Measurements from ENCODE around the gene CASP1. TPM values are rescaled to one million over a fixed set of nuclear protein-coding genes. Genes with fewer than 3 reads are reported as not detected.
"Not testable (repeated sequence)": the region's sequence is repeated elsewhere in the genome, so short reads cannot be mapped to it uniquely, and the experiment has no call there.

Gene CASP1
- 100 to 1,000 TPM in 1 of 6 donors, 10 to 100 TPM in 5; 25.1 to 122 (median 41.7) TPM for total RNA-seq

DNA sequence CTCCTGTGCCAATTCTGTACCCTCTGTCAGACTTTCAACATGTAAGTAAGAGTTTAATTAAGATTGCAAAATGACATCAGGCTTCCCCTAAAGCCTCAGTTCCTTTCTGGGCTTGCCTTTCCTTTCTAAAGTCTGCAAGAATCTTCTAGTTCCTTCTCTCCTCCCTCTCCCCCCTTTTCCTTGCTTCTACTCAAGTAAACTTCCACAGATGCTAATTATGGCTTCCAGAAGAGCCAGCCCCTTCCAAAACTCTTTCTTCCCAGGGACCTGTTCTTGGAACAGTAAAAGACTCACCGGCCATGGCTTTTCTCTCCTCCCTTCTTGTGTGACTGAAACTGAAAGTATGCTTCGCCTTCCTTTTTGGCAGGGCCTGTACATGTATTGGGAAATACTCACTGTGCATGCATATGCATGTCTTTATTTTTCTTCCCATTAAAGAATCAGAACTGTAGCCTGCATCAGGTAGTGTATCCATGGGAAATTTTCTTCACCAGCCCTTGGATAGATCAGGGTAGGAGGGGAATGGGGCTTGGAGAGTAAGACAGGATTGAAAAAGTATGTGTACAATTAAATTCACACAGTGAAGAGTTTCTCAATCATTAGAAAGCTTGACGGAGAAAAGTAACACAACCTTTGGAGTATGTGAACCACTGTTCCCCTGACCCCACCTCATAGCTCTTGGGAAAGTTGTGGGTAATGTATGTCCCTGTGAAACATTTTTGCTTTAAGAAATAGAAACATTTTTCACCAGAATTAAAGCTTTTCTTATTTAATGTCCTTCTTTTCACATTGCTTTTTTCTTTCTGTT lies at the start of gene CASP1:
Gene CASP1 (minus strand): TSS at position 332 of the 808 bp plus-strand sequence. CDS start 31 bp downstream, at position 301.
- Histone ChIP-seq H3K9me3 (no peaks in the 10 kb centered on the region), H3K27me3 (no peaks in the 10 kb centered on the region), H3K27ac (peak within 1 kb of the TSS; percentile 74 to 89 (median 82)), H3K4me1 (peaks cover 18 to 33% (median 28%) of the 10 kb centered on the region in 4 donors), H3K36me3 (peaks cover 2 to 11% (median 10%) of the 10 kb centered on the region in 4 donors), H3K4me3 (peak within 1 kb of the TSS; percentile 18 to 58 (median 46))
- TF ChIP-seq, protein P1, sequence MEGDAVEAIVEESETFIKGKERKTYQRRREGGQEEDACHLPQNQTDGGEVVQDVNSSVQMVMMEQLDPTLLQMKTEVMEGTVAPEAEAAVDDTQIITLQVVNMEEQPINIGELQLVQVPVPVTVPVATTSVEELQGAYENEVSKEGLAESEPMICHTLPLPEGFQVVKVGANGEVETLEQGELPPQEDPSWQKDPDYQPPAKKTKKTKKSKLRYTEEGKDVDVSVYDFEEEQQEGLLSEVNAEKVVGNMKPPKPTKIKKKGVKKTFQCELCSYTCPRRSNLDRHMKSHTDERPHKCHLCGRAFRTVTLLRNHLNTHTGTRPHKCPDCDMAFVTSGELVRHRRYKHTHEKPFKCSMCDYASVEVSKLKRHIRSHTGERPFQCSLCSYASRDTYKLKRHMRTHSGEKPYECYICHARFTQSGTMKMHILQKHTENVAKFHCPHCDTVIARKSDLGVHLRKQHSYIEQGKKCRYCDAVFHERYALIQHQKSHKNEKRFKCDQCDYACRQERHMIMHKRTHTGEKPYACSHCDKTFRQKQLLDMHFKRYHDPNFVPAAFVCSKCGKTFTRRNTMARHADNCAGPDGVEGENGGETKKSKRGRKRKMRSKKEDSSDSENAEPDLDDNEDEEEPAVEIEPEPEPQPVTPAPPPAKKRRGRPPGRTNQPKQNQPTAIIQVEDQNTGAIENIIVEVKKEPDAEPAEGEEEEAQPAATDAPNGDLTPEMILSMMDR (IDR thresholded peaks at IDR 0.05), result no peak
- no peak for TF ChIP-seq EP300 (IDR thresholded peaks at IDR 0.05)
- TF ChIP-seq POLR2AphosphoS5 (IDR thresholded peaks at IDR 0.05), result peak in 1 of 2 donors; percentile 57
- TF ChIP-seq POLR2A (IDR thresholded peaks at IDR 0.05), result peak in 1 of 4 donors; percentile 68
- DNase-seq (peak in 1 of 2 donors; percentile 73), ATAC-seq (ENCODE audit: low FRiP score in 2 of 2) (peak; percentile 79 to 92)
- 2 to 13% methylated on average over 3 of the region's 3 CpGs for WGBS, 2 donors

DNA sequence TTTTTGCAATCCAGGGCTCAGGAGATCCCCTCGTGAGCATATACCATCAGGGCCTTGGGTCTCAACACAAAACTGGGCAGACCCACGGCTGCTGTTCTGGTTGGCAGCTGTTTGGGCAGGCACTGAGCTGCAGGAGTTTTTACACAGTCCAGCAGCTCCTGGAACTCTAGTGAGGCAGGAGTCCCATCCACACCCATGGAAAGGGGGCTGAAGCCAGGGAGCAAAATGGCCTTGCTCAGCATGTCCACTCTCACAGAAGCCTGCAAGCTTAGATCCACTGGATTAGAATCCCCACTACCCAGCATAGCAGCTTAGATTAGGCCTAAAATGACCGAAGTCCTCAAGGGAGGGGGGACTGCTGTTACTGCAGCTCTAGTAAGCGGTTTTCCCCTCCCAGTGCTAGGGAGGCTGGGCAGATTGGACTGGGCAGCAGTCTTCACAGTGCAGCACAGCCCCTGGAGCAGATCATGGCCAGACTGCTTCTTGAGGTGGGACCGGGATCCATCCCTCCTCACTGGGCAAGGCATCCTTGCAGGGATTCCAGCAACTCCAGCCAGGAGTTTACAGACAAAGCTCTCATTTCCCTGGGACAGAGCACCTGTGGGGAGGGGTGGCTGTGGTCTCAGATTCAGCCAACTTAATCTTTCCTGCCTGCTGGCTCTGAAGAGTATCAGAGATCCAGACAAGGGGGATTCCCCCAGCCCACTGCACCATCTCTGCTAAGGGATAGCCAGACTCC lies 46.6 kb upstream of the CASP1 start:
- H3K27ac ChIP-seq, result no peak overlapping the region
- H3K27me3 ChIP-seq, result no peaks in the 10 kb centered on the region
- no peak for TF ChIP-seq POLR2A (IDR thresholded peaks at IDR 0.05)
- TF ChIP-seq, protein P1 (IDR thresholded peaks at IDR 0.05), result no peak
- no peak for TF ChIP-seq POLR2AphosphoS5 (IDR thresholded peaks at IDR 0.05)
- no peak for TF ChIP-seq EP300 (IDR thresholded peaks at IDR 0.05)
- ATAC-seq (ENCODE audit: low FRiP score in 2 of 2), result peak in 1 of 2 donors; percentile 59
- no peaks in the 10 kb centered on the region for H3K9me3 ChIP-seq
- 92% methylated on average over 5 of the region's 5 CpGs; no CpG with 5 or more reads in 1 of the 2 donors for WGBS, 2 donors
- no peaks in the 10 kb centered on the region for H3K36me3 ChIP-seq
- H3K4me3 ChIP-seq, result no peak overlapping the region
- DNase-seq, result no peak
- peaks cover 3 to 7% (median 5%) of the 10 kb centered on the region in 4 donors for H3K4me1 ChIP-seq

- peak overlapping the region in 2 of 4 donors; percentile 44 to 64 for H3K27ac ChIP-seq
- WGBS, 2 donors, result 37 to 39% methylated on average over 6 of the region's 6 CpGs
Observed at GRCh38 chr11:105080171-105080906, 45.4 kb upstream of the CASP1 start.

GRCh38 chr11:105078283-105078682 lies 43.3 kb upstream of the CASP1 start:
- WGBS, 2 donors, result 76 to 81% methylated on average over 3 of the region's 3 CpGs
- no peak for DNase-seq
- H3K27me3 ChIP-seq, result no peaks in the 10 kb centered on the region
- TF ChIP-seq, protein P1 (IDR thresholded peaks at IDR 0.05), result no peak
- TF ChIP-seq POLR2AphosphoS5 (IDR thresholded peaks at IDR 0.05) (no peak), EP300 (IDR thresholded peaks at IDR 0.05) (no peak), POLR2A (IDR thresholded peaks at IDR 0.05) (no peak)
- no peaks in the 10 kb centered on the region for H3K9me3 ChIP-seq
- no peak for ATAC-seq (ENCODE audit: low FRiP score in 2 of 2)
- H3K36me3 ChIP-seq, result no peaks in the 10 kb centered on the region
- peaks cover 3 to 7% (median 5%) of the 10 kb centered on the region in 4 donors for H3K4me1 ChIP-seq
- no peak overlapping the region for H3K4me3 ChIP-seq
- H3K27ac ChIP-seq, result no peak overlapping the region

More at GRCh38 chr11:105080171-105080906, 45.4 kb upstream of the CASP1 start:
- H3K4me3 ChIP-seq, H3K36me3 ChIP-seq, H3K4me1 ChIP-seq, H3K9me3 ChIP-seq, DNase-seq, H3K27me3 ChIP-seq: not testable (repeated sequence)
- ATAC-seq (ENCODE audit: low FRiP score in 2 of 2), result peak in 1 of 2 donors; percentile 49

DNA sequence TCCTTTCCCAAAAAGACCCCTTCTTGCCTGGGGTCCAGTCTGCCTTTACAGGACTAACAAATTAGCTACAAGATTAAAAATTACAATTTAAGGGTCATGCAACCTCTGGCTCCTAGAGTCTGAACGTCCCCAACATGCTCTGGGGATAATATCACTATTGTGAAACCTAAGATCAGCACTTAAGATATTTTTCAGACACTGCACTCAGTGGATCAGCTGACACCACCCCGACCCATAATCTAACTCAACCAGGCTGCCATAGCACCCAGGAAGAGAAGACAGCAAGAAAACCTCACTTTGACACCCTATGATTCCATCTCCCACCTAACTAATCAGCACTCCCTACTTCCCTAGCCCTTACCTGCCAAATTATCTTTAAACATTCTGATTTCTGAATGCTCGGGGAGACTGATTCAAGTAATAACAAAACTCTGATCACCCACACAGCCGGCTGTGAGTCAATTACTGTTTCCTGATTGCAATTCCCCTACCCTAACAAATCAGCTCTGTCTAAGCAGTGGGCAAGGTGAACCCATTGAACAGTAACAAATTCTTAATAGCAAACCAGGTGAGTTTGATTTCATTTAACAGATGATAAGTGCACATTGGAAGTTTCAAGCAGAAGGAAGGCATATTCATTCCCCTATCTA lies 42.3 kb upstream of the CASP1 start:
- not testable (repeated sequence) for H3K27ac ChIP-seq; H3K36me3 ChIP-seq; ATAC-seq (ENCODE audit: low FRiP score in 2 of 2); DNase-seq; H3K9me3 ChIP-seq; H3K4me3 ChIP-seq; H3K27me3 ChIP-seq; H3K4me1 ChIP-seq
- WGBS, 2 donors, result 82 to 83% methylated on average over 4 of the region's 4 CpGs

Data from upper lobe of left lung (tissue), 6 donors.